ENCODE results near the gene PACRG. TPM values are rescaled to one million over a fixed set of nuclear protein-coding genes. Genes with fewer than 3 reads are reported as not detected.

The PACRG gene
- total RNA-seq, 1 experiment from 2014 or later = 0.26 TPM

DNA sequence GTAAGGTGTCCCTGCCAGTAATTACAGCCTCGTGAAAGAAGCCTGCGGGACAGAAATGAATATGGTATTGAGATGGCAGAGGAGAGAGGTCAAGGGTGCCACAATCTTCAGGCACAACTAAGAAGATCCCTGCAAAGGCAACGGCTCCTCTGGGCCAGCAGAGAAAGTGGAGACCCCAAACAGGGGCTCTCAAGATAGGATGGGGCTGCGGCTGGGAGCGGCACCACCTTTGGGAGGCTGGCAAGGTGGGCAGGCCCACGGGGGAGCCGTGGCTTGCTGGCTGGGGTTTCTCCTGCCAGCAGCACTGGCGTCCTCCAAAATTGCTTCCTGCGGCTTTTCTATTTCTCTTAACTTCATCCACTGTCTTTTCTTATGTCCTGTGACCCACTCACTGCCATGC lies 503.1 kb downstream of the PACRG start:
- Mint-ChIP-seq H3K36me3 (ENCODE audit: insufficient read depth in 1 of 3, low read depth in 3 of 3) (no peaks in the 10 kb centered on the region; a peak in 1 of 7 replicates), H3K27me3 (ENCODE audit: low read depth) (no peaks in the 10 kb centered on the region), H3K9me3 (no peaks in the 10 kb centered on the region), H3K4me1 (peaks cover 9 to 10% of the 10 kb centered on the region in 2 experiments), H3K4me3 (no peak overlapping the region), H3K27ac (no peak overlapping the region; a peak in 1 of 7 replicates)
- Histone ChIP-seq H3K27me3 (ENCODE audit: insufficient read depth, low read length) (no peaks in the 10 kb centered on the region), H4K20me1 (ENCODE audit: control insufficient read depth, insufficient read depth, insufficient read length) (no peaks in the 10 kb centered on the region), H3K79me2 (ENCODE audit: insufficient read depth, low read length) (no peaks in the 10 kb centered on the region), H2BK15ac (ENCODE audit: low read depth, low read length) (no peak overlapping the region), H3K4me1 (ENCODE audit: insufficient read depth, low read length) (no peaks in the 10 kb centered on the region), H2BK20ac (ENCODE audit: low read depth, low read length, poor library complexity, severe bottlenecking) (no peak overlapping the region), H3K23ac (ENCODE audit: insufficient read length, low read depth, low read length) (no peak overlapping the region), H4K5ac (ENCODE audit: insufficient read length, low read depth, low read length) (no peak overlapping the region), H3K9ac (ENCODE audit: extremely low read depth, insufficient read length, low read length) (no peak overlapping the region), H4K8ac (replicated peaks; ENCODE audit: insufficient read length, low read depth, low read length) (no peak overlapping the region), H2AFZ (ENCODE audit: low read length) (no peak overlapping the region), H2AK5ac (ENCODE audit: insufficient read length, low read length) (no peak overlapping the region), H3K4me2 (ENCODE audit: insufficient read depth, insufficient read length, low read length) (no peak overlapping the region), H3K23me2 (ENCODE audit: insufficient read length, low read depth, low read length, poor library complexity, severe bottlenecking) (no peaks in the 10 kb centered on the region), H4K91ac (ENCODE audit: insufficient read length, low read depth, low read length) (no peak overlapping the region), H3T11ph (ENCODE audit: low read length) (no peak overlapping the region), H2BK12ac (ENCODE audit: insufficient read length, low read depth, low read length) (no peak overlapping the region), H3K18ac (ENCODE audit: insufficient read length, low read depth, low read length) (no peak overlapping the region), H3K9me3 (ENCODE audit: control insufficient read depth, low read depth, low read length) (no peaks in the 10 kb centered on the region), H3K27ac (ENCODE audit: insufficient read length, low read depth, low read length) (no peak overlapping the region), H2BK120ac (ENCODE audit: low read depth, low read length, poor library complexity, severe bottlenecking) (no peak overlapping the region), H3K79me1 (ENCODE audit: insufficient read depth, low read depth, low read length, poor library complexity, severe bottlenecking) (no peaks in the 10 kb centered on the region), H2BK5ac (ENCODE audit: insufficient read length, low read length) (no peak overlapping the region), H3K14ac (ENCODE audit: insufficient read depth, low read length) (no peak overlapping the region), H3K56ac (ENCODE audit: insufficient read length, low read depth, low read length) (no peak overlapping the region), H3K4ac (ENCODE audit: low read depth, low read length) (no peak overlapping the region)
- DNase-seq = no peak
- WGBS (ENCODE audit: extremely low coverage, insufficient read length, low lambda C conversion rate) = no CpG with 5 or more reads among the region's 9 CpGs
- TF ChIP-seq, protein P1, sequence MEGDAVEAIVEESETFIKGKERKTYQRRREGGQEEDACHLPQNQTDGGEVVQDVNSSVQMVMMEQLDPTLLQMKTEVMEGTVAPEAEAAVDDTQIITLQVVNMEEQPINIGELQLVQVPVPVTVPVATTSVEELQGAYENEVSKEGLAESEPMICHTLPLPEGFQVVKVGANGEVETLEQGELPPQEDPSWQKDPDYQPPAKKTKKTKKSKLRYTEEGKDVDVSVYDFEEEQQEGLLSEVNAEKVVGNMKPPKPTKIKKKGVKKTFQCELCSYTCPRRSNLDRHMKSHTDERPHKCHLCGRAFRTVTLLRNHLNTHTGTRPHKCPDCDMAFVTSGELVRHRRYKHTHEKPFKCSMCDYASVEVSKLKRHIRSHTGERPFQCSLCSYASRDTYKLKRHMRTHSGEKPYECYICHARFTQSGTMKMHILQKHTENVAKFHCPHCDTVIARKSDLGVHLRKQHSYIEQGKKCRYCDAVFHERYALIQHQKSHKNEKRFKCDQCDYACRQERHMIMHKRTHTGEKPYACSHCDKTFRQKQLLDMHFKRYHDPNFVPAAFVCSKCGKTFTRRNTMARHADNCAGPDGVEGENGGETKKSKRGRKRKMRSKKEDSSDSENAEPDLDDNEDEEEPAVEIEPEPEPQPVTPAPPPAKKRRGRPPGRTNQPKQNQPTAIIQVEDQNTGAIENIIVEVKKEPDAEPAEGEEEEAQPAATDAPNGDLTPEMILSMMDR (conservative IDR thresholded peaks at IDR 0.05) = no peak
